Urinary bladder (tissue), 4 donors: Measurements from ENCODE around the gene SLC49A3. TPM values are rescaled to one million over a fixed set of nuclear protein-coding genes. Genes with fewer than 3 reads are reported as not detected.

Source experiments
- DNase-seq: peaks from one replicate; pipeline ENCODE4 v3.0.0-alpha.2; 2015; ENCODE audit errors: extremely low spot score
- H3K27ac ChIP-seq: one replicate; pipeline ENCODE4 v1.5.1; 2013; ENCODE audit warnings: low read depth, mild to moderate bottlenecking, moderate library complexity
- H3K36me3 ChIP-seq: one replicate; pipeline ENCODE4 v1.6.1; 2013; ENCODE audit warnings: mild to moderate bottlenecking, moderate library complexity; ENCODE audit not compliant: insufficient read depth
- H3K4me1 ChIP-seq: one replicate; pipeline ENCODE4 v1.6.1; 2013; ENCODE audit warnings: mild to moderate bottlenecking, moderate library complexity; ENCODE audit not compliant: insufficient read depth
- H3K4me3 ChIP-seq: one replicate; pipeline ENCODE4 v1.5.1; 2013; ENCODE audit warnings: low read depth, low read length
- WGBS: extraction: QIAGEN DNeasy Blood & Tissue Kit; methylation state at CpG from one replicate; pipeline ENCODE4 v1.1.7; 2013; 5-methylcytosine and 5-hydroxymethylcytosine counted together
- polyA plus RNA-seq: library from polyadenylated mRNA; stranded (reverse); fragments of 200-250 nt; gene quantifications from one replicate; pipeline ENCODE4 v1.2.3, GENCODE V29; 2013
- total RNA-seq: library from RNA; depleted of rRNA; stranded (reverse); fragments of >200 nt; gene quantifications from one replicate; pipeline ENCODE4 v1.2.3, GENCODE V29; 2014
- donor health status: healthy with polysubstance abuse.
- donor health status: healthy.

Gene SLC49A3
- total and polyA plus RNA-seq, 2 donors = 2.1 to 7.9 TPM

DNA sequence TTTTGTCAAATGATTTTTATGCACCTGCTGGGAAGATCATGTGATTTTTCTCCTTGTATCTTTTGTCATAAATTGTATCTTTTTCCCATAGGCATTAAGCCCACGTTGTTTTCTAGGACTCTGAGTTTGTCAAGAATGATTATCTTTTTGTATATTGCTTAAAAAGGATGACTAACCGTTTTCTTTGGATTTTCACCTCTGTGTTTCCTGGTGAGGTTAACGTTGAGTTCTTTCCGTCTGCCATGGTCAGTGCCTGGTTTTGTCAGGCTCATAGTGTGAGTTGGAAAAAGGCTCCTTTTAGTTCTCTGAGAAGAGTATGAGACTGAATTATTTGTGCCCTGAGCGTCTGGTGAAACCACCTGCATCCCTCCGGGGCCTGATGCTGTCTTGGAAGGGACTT, 38.6 kb upstream of the SLC49A3 start:
- Histone ChIP-seq H3K36me3 (no peaks in the 10 kb centered on the region), H3K27ac (no peak overlapping the region), H3K4me3 (no peak overlapping the region), H3K4me1 (no peaks in the 10 kb centered on the region)
- DNase-seq = no peak
- 79% methylated on average over 6 of the region's 6 CpGs for WGBS

DNA sequence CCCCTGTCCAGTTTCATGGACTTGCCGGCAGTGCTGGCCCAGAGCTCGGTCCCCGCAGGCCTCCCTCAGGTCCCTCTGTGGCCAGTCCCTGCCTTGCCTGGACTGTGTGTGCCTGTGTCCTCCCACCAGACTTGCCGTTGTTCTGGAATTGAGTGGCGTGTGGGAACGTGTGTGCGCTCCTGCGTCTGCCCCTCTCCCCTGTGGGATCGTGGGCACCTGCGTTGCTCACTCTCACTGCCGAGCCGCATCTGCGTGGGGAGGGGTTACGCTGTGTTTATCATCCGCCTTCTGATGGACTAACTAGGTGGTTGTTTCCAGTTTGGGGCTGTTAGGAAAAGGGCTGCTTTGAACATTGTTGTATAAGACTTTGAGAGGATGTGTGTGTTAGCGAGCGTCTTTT, 37.9 kb upstream of the SLC49A3 start:
- Histone ChIP-seq H3K27ac (peak overlapping the region; percentile 11), H3K36me3 (no peaks in the 10 kb centered on the region), H3K4me3 (no peak overlapping the region), H3K4me1 (no peaks in the 10 kb centered on the region)
- WGBS = 66% methylated on average over 17 of the region's 17 CpGs
- DNase-seq = no peak

- no peak overlapping the region for H3K4me3 ChIP-seq
- DNase-seq = no peak
- H3K27ac ChIP-seq = no peak overlapping the region
- no peaks in the 10 kb centered on the region for H3K36me3 ChIP-seq
- no peaks in the 10 kb centered on the region for H3K4me1 ChIP-seq
- WGBS = 37% methylated on average over 16 of the region's 16 CpGs
Observed at GRCh38 chr4:726235-726787, 37.4 kb upstream of the SLC49A3 start.

GRCh38 chr4:725391-726234, 36.7 kb upstream of the SLC49A3 start:
- 86% methylated on average over 41 of the region's 41 CpGs for WGBS
- Histone ChIP-seq H3K27ac (no peak overlapping the region), H3K36me3 (no peaks in the 10 kb centered on the region), H3K4me3 (no peak overlapping the region), H3K4me1 (no peaks in the 10 kb centered on the region)
- no peak for DNase-seq

DNA sequence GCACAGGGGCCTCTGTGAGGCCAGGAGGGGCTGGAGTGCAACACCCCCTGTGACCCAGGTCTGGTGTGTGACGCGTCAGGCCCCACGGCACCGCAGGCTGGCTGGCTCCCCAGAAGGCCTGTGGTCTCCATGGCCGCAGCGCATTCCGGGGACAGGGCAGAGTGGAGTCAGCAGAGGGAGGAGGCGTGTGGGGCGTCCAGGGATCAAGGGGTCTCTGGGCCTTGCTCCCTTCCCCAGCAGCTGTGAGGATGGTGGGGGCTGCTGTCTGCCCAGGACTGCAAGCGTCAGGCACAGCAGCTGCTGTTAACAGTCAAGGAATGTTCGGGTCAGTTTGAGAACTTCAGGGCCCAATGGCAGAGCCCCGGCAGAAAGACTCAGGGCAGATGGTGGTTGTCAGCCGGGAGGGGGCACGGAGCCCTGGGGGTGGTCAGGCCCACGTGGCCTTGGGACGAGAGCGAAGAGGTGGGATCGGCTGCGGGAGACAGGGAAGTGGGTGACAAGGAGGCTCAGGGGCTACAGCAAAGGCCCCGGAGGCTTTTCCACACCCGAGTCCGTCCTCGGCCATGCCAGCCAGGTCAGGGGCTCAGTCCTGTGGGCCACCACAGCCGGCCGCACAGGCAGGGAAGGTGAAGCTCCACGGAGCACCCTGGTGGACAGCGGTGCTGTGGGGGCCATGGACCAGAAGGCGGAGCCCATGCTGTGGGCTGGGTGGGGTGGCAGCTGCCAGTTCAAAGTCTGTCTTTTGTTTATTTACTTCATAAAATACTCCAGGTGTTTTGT, 35.0 kb upstream of the SLC49A3 start:
- no peaks in the 10 kb centered on the region for H3K36me3 ChIP-seq
- WGBS = 89% methylated on average over 28 of the region's 28 CpGs
- no peak for DNase-seq
- H3K27ac ChIP-seq = no peak overlapping the region
- no peaks in the 10 kb centered on the region for H3K4me1 ChIP-seq
- no peak overlapping the region for H3K4me3 ChIP-seq

DNA sequence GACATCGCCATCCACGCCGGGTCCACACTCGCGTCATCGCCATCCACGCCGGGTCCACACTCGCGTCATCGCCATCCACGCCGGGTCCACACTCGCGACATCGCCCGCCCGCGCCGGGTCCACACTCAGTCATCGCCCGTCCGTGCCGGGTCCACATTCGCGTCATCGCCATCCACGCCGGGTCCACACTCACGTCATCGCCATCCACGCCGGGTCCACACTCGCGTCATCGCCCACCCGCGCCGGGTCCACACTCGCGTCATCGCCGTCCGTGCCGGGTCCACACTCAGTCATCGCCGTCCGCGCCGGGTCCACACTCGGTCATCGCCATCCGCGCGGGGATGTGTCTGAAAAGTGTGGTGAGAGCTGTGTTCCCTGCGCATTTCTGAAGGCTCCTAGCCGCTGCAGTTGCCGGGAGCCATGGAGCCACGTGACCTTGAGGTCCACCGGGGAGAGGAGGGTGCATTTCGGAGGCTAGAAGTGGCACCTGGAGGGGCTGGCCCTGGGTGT, 34.0 kb upstream of the SLC49A3 start:
- DNase-seq = no peak
- Histone ChIP-seq H3K36me3 (no peaks in the 10 kb centered on the region), H3K4me3 (no peak overlapping the region), H3K27ac (no peak overlapping the region), H3K4me1 (no peaks in the 10 kb centered on the region)
- 99% methylated on average over 61 of the region's 61 CpGs for WGBS

DNA sequence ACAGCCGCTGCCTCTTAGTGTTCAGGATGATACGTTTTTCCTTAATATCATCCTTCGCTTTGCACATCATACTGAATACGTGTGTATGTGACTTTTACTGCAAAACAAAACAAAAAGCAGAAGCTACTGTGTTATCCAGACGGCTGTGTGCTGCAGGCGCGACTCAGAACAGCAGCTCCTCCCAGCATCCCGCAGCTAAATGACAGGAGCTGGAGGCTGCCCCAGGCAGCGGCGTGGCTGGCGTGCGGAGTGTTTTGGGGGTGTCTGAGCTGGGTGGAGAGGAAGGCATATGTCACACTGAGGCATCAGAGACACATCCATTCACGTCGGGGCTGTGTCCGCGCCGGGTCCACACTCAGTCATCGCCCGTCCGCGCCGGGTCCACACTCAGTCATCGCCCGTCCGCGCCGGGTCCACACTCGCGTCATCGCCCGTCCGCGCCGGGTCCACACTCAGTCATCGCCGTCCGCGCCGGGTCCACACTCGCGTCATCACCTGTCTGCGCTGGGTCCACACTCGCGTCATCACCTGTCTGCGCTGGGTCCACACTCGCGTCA, 33.3 kb upstream of the SLC49A3 start:
- Histone ChIP-seq H3K36me3 (no peaks in the 10 kb centered on the region), H3K4me1 (no peaks in the 10 kb centered on the region)

GRCh38 chr4:721261-722168, 32.6 kb upstream of the SLC49A3 start:
- no peak for DNase-seq
- 74% methylated on average over 31 of the region's 31 CpGs for WGBS
- Histone ChIP-seq H3K4me1 (no peaks in the 10 kb centered on the region), H3K36me3 (no peaks in the 10 kb centered on the region), H3K27ac (no peak overlapping the region), H3K4me3 (no peak overlapping the region)

More for the DNA sequence above, 33.3 kb upstream of the SLC49A3 start:
- DNase-seq = no peak
- Histone ChIP-seq H3K4me3 (no peak overlapping the region), H3K27ac (no peak overlapping the region)
- 96% methylated on average over 47 of the region's 47 CpGs for WGBS

GRCh38 chr4:720111-720860, 31.3 kb upstream of the SLC49A3 start:
- no peaks in the 10 kb centered on the region for H3K4me1 ChIP-seq
- DNase-seq = no peak
- no peak overlapping the region for H3K4me3 ChIP-seq
- H3K27ac ChIP-seq = no peak overlapping the region
- no peaks in the 10 kb centered on the region for H3K36me3 ChIP-seq
- WGBS = 95% methylated on average over 59 of the region's 59 CpGs

DNA sequence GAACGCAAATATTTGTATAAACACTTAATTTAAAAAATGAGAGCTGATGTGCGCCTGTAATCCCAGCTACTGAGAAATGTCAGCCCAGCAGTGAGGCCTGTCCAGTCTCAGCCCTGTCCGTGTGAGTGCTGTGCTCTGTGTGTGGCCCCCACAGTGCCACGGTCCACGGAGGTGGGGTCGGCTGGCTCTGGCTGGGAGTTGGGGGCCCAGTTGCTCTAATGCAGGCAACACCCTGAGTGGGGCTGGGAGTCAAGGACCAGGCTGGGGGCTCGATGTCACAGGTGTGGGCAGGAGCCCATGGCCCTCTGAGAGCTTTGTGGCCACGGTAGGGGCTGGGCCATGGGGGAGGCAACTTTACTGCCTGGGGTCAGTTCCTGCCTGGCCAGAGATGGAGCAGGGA, 29.5 kb upstream of the SLC49A3 start:
- WGBS = 78% methylated on average over 8 of the region's 8 CpGs
- no peak overlapping the region for H3K4me3 ChIP-seq
- H3K36me3 ChIP-seq = no peaks in the 10 kb centered on the region
- H3K4me1 ChIP-seq = no peaks in the 10 kb centered on the region
- no peak overlapping the region for H3K27ac ChIP-seq
- no peak for DNase-seq

DNA sequence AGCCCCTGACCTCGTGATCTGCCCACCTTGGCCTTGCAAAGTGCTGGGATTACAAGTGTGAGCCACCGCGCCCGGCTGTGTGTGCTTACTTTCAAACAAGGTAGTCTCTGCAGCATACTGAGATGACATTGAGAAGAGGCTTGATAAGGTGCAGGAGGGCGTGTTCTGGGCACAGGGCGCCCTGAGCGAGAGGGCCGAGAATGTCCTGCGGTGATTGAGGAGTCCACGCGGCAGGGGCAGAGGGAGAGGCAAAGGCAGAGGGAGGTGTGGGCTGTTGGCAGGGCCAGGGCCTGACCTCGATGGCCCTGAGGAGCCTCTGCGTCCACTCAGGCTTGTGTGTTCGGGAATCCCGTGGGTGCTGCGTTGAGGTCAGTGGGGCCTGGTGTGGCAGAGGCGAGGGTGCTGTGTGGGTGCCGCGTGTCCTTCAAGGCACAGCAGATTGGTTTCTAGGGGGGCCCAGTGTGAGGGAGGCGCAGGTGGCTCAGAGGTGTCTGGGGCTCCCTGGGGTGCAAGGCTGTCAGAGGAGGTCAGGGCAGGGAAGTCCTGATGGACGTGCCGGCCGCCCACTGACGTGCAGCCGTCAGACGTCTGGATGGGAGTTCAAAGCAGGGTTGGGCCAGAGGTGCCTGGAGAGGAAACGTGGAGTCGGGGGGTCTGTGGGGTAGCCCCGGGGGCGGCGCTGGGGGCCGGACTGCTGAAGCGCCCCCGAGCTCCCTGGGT, 28.8 kb upstream of the SLC49A3 start:
- H3K27ac ChIP-seq = no peak overlapping the region
- 86% methylated on average over 34 of the region's 34 CpGs for WGBS
- H3K36me3 ChIP-seq = no peaks in the 10 kb centered on the region
- H3K4me3 ChIP-seq = no peak overlapping the region
- no peak for DNase-seq
- H3K4me1 ChIP-seq = no peaks in the 10 kb centered on the region

DNA sequence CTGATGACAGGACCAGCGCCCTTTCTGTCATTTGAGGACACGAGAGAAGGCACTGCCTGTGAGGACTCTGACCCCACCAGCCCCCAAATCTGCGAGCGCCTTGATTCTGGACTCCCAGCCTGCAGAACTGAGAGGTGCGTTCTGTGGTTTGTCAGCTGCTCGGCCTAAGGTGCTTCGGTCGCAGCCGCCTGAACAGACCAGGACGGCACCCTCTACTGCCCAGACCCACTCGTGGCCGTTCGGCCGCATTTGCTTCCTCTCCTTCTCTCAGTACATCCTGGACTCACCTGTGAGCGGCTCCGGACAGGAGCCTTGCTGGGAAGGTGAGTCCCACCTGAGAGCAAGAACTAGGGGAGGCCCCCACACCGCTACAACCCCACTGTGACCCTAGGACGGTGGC, 25.1 kb upstream of the SLC49A3 start:
- 92% methylated on average over 18 of the region's 18 CpGs for WGBS
- no peaks in the 10 kb centered on the region for H3K4me1 ChIP-seq
- no peaks in the 10 kb centered on the region for H3K36me3 ChIP-seq
- no peak overlapping the region for H3K4me3 ChIP-seq
- H3K27ac ChIP-seq = no peak overlapping the region
- DNase-seq = no peak
